GM19468 (cell line): ENCODE results near the gene MAPT.
"Not testable (repeated sequence)": the region's sequence is repeated elsewhere in the genome, so short reads cannot be mapped to it uniquely, and the experiment has no call there.

Experiments used
- ATAC-seq: cut with Tn5 transposase; IDR thresholded peaks from one replicate; pipeline ENCODE4 v1.9.1; 2021; ENCODE audit warnings: mild to moderate bottlenecking, moderate library complexity, moderate number of reproducible peaks; ENCODE audit not compliant: unreplicated experiment; ENCODE audit errors: extremely low read depth

Gene MAPT

DNA sequence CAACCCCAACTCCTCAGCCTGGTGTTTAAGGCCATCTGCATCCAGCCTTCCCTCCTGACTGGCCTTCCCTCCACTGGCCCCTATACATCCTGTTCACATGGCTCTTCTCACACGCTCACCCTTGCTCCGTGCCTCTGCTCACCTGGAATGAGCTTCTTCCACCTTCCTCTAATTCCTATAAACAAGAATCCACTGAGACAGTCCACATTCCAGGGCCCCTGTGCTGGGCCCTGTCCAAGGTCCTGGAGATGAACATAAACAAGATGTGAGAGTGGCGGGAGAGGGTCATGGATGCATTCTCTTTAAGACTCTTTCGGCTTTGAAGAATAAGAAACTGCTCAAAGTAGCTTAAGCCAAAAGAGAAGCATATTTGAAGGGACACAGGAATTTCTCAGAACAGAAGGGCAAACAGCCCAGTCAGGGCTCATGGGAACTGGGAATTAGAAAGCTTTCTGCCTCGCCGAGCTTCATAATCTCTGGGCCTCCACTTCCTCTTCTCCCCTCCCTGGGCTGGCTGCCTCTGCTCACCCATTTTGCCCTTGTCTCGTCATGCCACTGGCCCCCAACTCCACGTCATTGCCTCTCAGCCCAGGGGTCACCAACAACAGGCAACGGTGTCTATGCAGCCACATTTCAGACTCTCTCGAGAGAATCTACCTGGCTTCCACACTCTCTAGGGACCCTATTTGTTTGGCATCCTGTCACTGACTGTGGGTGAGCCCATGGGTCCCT lies 36.2 kb upstream of the MAPT start:
- ATAC-seq: no peak

DNA sequence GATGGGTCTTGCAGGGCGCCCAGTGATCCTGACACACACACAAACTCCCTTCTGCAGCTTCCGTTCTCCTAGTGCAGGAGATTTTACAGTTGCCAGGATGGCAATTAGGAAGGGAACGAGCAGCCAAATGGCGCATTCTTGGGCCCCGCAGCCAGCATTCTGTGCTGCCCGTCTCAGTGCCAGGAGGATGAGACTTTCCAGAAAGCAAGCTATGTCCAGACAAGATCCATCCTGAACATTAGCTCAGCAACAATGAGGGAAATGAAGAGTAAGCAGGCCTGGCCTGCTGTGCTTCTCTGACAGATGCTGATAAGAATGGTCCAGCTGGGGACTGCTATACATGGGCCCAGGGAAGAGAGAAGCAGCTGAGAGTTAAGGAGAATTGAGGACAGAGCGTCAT lies 33.2 kb upstream of the MAPT start:
- no peak for ATAC-seq

GRCh38 chr17:45862127-45862526 lies 32.2 kb upstream of the MAPT start:
- not testable (repeated sequence) for ATAC-seq

DNA sequence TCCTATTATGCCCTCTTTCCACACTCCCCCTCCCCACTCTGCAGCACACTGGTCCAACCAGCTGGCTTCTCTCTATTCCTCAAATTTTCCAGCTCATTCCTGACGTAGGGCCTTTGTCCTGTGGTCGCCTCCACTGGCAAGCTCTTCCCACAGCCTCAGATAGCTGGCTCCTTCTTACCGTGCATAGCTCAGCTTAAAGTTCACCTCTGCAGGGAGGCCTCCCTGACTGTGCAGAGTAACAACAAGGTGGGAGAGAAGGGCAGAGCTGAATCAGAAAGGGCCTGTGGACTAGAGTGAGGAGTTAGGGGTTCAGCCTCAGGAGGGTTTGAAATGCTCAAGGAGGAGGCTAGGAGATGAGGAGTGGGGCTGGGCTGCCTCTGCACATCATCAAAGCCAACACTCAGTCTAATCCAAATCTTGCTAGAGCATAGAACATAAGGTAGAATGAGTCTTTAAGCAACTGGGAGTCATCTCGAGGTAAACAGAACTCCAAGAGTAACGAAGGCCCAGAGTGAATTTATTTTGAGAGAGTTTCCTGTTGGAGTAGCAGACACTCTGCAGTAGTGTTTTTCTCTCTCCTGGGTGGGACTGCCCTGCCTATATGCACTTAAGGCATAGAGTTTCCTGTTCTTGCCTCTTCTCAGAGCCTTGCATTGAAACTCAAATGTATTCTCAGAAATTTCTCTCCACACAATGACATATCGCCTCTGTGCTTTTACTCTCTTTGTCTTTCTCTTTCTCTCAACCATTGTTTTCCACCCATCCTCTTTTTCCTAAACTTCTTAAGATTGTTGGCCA lies 30.3 kb upstream of the MAPT start:
- ATAC-seq: no peak

DNA sequence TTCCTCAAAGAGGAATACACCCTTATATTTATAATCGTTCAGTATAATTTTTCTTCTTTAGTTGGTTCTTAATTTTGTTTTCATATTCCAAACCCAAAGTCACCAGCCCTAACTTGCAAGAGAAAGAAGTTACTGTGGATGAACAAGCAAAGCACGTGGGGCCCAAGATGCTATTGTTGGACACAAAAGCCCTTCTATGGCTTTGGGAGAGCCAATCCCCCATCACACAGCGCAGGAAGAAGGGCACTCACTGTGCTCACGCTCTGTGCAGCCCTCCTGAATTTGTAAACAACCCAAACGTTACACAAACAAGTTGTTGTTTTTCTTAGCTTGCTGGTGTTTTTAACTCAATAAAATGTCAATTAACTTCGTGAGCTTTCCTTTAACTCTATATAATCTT lies 27.2 kb upstream of the MAPT start:
- ATAC-seq: no peak

DNA sequence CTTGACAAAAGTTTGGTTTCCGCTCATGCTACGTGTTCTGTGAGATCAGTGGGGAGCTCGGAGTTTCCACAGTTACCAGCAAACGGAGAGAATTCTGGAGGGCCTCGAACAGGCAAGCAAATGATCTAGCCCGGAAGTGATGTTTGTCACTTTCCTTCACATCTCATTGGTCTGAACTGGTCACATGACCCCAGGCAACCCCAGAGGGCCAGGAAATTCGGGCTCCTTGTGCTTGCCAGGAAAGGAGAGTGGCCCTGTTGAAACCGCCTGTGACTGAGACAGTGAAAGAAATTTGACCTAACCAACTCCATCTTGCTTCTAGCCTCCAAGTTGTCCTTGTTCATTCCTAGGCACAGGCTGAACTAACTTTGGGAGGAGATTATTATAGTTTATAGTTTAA lies 26.7 kb upstream of the MAPT start:
- ATAC-seq: no peak

- no peak for ATAC-seq
Measured at GRCh38 chr17:45868276-45868675, 26.1 kb upstream of the MAPT start.

GRCh38 chr17:45869676-45870341 lies 24.5 kb upstream of the MAPT start:
- ATAC-seq: no peak

DNA sequence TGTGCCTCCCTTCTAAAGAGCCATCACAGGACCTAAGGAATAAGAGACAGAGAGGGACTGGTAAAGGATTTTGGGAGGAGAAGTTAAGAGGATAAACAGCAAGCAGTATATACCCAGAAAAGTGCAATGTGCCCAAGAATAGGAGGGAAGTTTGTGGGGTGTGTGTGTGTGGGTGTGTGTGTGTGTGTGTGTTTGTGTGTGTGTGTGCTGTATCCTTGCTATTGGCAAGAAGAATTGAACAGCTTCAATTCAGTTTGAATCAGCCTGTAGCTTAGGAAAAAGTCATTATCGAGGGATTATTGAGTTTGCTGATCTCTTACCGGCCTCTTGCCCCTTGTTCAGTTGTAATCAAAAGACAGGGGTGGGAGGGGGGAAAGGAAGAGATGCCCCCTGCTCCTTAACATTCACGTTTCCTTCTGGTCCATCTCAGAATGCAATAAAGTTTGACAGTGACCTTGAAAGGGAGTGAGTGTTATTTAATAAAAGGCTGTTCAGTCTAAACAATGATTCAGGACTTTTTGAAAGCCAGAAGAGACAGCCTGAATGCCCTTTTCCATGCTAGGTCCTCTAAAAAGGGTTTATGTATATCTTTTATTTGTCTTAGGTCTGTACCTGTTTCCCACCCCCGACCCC lies 23.9 kb upstream of the MAPT start:
- ATAC-seq: no peak

GRCh38 chr17:45871718-45872117 lies 22.6 kb upstream of the MAPT start:
- no peak for ATAC-seq

DNA sequence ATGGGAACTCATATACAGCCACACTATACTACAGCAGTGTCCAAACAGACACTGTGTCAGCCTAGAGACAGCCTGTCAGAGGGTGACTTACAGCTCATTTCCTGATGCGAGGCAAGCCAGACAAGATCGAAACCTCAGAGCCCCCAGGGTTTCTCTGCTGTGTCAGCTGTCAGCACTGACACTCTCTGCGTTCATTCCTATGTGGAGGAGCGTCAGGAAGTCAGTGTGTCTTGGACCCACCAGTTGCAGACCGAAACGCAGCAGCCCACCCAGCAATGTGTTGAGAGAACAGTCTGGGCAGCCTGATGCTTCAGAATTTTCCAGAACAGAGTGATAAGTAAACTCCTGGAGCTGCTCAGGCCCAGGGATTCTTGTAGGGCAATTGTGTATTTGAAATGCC lies 20.6 kb upstream of the MAPT start:
- no peak for ATAC-seq

DNA sequence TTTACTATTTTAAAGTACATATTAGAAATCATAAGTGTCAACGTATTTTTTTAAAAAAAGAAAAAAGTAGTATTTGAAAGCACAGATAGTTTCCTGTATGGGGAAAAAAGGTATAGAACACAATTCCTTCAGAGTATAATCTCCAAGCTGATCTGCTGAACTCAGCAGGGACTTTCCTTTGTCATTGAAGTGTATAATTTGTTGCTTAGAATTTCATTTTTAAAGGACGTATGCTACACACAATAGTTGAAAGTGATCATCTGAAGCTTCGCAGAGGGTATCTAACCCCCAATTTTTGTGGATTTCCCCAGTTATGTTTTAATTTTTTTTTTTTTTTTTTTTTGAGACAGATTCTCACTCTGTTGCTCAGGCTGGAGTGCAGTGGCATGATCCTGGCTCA lies 20.2 kb upstream of the MAPT start:
- ATAC-seq: no peak

GRCh38 chr17:45876539-45876938 lies 17.8 kb upstream of the MAPT start:
- ATAC-seq: no peak

GRCh38 chr17:45877467-45877866 lies 16.9 kb upstream of the MAPT start:
- ATAC-seq: no peak

GRCh38 chr17:45883063-45883462 lies 11.3 kb upstream of the MAPT start:
- no peak for ATAC-seq

- ATAC-seq: no peak
Measured at GRCh38 chr17:45886852-45887251, 7.5 kb upstream of the MAPT start.

- ATAC-seq: no peak
Measured at GRCh38 chr17:45888392-45888791, 6.0 kb upstream of the MAPT start.

DNA sequence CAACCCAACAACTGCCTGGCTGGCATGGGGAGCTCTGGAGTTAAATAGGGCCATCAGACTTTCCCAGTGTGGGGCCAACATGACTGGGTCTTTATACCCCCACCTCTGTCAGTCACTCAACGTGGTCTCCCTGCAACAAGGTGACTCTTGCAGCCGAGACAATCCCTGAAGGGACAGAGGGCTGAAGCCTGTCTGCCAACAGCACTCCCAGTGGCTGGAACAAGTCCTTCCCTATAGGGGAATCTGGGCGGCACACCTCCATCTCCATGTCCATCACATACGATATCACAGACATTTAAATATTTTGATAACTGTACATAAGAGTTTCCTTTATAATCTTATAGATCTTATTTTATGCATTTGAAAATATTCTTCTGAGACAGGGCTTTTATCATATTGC lies 4.8 kb upstream of the MAPT start:
- no peak for ATAC-seq

DNA sequence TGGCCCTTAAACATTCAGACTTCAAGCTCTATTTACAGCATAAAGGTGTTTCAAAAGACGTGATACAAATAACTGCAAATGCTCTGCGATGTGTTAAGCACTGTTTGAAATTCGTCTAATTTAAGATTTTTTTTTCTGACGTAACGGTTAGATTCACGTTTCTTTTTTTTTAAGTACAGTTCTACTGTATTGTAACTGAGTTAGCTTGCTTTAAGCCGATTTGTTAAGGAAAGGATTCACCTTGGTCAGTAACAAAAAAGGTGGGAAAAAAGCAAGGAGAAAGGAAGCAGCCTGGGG lies 681 bp upstream of the MAPT start:
- ATAC-seq: no peak

DNA sequence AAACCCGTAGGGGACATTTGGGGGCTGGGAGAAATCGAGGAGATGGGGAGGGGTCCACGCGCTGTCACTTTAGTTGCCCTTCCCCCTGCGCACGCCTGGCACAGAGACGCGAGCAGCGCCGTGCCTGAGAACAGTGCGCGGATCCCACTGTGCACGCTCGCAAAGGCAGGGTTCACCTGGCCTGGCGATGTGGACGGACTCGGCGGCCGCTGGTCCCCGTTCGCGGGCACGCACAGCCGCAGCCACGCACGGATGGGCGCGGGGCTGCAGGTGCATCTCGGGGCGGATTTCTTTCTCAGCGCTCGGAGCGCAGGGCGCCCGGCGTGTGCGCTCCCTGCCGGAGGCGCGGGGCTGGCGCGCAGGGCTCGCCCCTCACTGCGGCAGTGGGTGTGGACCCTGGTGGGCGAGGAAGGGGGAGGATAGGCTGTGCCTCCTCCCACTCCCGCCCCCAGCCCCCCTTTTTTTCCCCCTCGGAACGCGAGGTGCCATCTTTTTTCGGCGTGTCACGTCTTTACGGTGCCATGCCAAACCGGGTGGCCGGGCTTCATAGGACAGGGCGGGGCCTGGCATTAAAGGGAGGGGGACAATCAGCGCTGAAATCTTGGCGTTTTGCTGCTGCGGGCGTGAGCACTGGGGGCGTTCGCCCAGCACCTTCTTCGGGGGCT lies 1.1 kb downstream of the MAPT start:
- no peak for ATAC-seq
